ENCODE results near the gene CAB39. TPM values are rescaled to one million over a fixed set of nuclear protein-coding genes. Genes with fewer than 3 reads are reported as not detected.

Gene CAB39
- total and polyA plus RNA-seq, 2 experiments from 2014 or later = 18.7 to 67.5 TPM

GRCh38 chr2:230821991-230822520 lies 109.4 kb downstream of the CAB39 start (continued):
- no peak for TF ChIP-seq EZH2 (IDR thresholded peaks at IDR 0.05; ENCODE audit: low read depth, unreplicated experiment)
- TF ChIP-seq EZH2phosphoT487 (IDR thresholded peaks at IDR 0.05; ENCODE audit: unreplicated experiment) = no peak
- TF ChIP-seq NANOG (IDR thresholded peaks at IDR 0.05; ENCODE audit: borderline replicate concordance) = no peak

GRCh38 chr2:230823264-230823964 lies 110.8 kb downstream of the CAB39 start:
- Histone ChIP-seq H3K4me1 (ENCODE audit: insufficient read depth) (peaks cover 4% of the 10 kb centered on the region; the same call in 1 of the 2 replicates), H3F3A (replicated peaks; ENCODE audit: low read depth) (peaks cover 4% of the 10 kb centered on the region; the same call in 1 of the 2 replicates), H3K4me2 (no peak overlapping the region), H3K4me3 (no peak overlapping the region), H2AFZ (no peak overlapping the region), H3K36me3 (ENCODE audit: insufficient read depth) (peaks cover 5% of the 10 kb centered on the region), H3K9me2 (ENCODE audit: insufficient read depth) (no peaks in the 10 kb centered on the region), H4K20me1 (replicated peaks; ENCODE audit: insufficient read depth) (no peaks in the 10 kb centered on the region), H3K27ac (ENCODE audit: low read depth) (no peak overlapping the region), H3K79me2 (replicated peaks; ENCODE audit: insufficient read depth) (no peaks in the 10 kb centered on the region), H3K27me3 (ENCODE audit: insufficient read depth) (peaks cover 15% of the 10 kb centered on the region)
- Mint-ChIP-seq H3K36me3 (ENCODE audit: low read depth) (peaks cover 5% of the 10 kb centered on the region), H3K4me3 (no peak overlapping the region), H3K4me1 (peaks cover 8% of the 10 kb centered on the region), H3K27me3 (ENCODE audit: insufficient read depth, low read depth, poor library complexity) (peaks cover 11% of the 10 kb centered on the region), H3K27ac (peak overlapping the region; percentile 54; the same call in 1 of the 2 replicates), H3K9me3 (no peaks in the 10 kb centered on the region; the same call in 2 of the 3 replicates)
- ATAC-seq (no peak), DNase-seq (ENCODE audit: low spot score) (no peak)
- TF ChIP-seq ETS1 (IDR thresholded peaks at IDR 0.05) = no peak
- no peak for TF ChIP-seq STAT1 (IDR thresholded peaks at IDR 0.05; ENCODE audit: unreplicated experiment)
- TF ChIP-seq JUNB (IDR thresholded peaks at IDR 0.05; ENCODE audit: unreplicated experiment) = no peak
- TF ChIP-seq CTCF (conservative IDR thresholded peaks at IDR 0.05; ENCODE audit: low read depth in 2 of 2) = no peak
- TF ChIP-seq ZNF462 (CRISPR knock-in tag; IDR thresholded peaks at IDR 0.05) = no peak
- TF ChIP-seq ZNF331 (CRISPR knock-in tag; IDR thresholded peaks at IDR 0.05; ENCODE audit: low read depth) = no peak
- no peak for TF ChIP-seq NANOG (IDR thresholded peaks at IDR 0.05; ENCODE audit: borderline replicate concordance)
- TF ChIP-seq REST (IDR thresholded peaks at IDR 0.05; ENCODE audit: unreplicated experiment) = no peak
- no peak for TF ChIP-seq CREB1 (CRISPR knock-in tag; IDR thresholded peaks at IDR 0.05; ENCODE audit: low read depth)
